Upper lobe of right lung (tissue), 1 donor: ENCODE measurements around the gene S100A14. TPM values are rescaled to one million over a fixed set of nuclear protein-coding genes. Genes with fewer than 3 reads are reported as not detected.

Source experiments
- ATAC-seq: fragments of 200-7000 bp; cut with Tn5 transposase; one replicate; pipeline ENCODE4 v1.9.1; 2020; ENCODE audit warnings: mild to moderate bottlenecking, moderate library complexity
- DNase-seq: peaks from one replicate; pipeline ENCODE4 v3.0.0-alpha.2; 2020
- H3K27ac ChIP-seq: fragments of 200-600 bp; one replicate; pipeline ENCODE4 v1.8.0; 2022
- H3K27me3 ChIP-seq: fragments of 200-600 bp; one replicate; pipeline ENCODE4 v1.8.0; 2022; ENCODE audit warnings: mild to moderate bottlenecking
- H3K36me3 ChIP-seq: fragments of 200-600 bp; one replicate; pipeline ENCODE4 v1.8.0; 2022
- H3K4me1 ChIP-seq: fragments of 200-600 bp; one replicate; pipeline ENCODE4 v1.8.0; 2022
- H3K4me3 ChIP-seq: fragments of 200-600 bp; one replicate; pipeline ENCODE4 v1.8.0; 2022; ENCODE audit warnings: mild to moderate bottlenecking
- H3K9me3 ChIP-seq: fragments of 200-600 bp; one replicate; pipeline ENCODE4 v1.8.0; 2022
- CTCF ChIP-seq: fragments of 200-600 bp; IDR thresholded peaks from one replicate; pipeline ENCODE4 v1.8.0; 2022; ENCODE audit warnings: antibody characterized with exemption
- intact Hi-C: fragments of 100-400 bp; cut with DNase I; formaldehyde crosslinking; loops from one replicate; pipeline ENCODE4 v1.11.0; 2022
- total RNA-seq: library from RNA; stranded (reverse); fragmentation: NEBNext Ultra II Directional; extraction: Animal tissue kit (Norgen Biotek cat#: 25700); gene quantifications from one replicate; pipeline ENCODE4 v1.2.1, GENCODE V29; 2021
- donor health status: DM: no; HTN: yes; CAD: no; lungs with severe emphysema.

S100A14 gene
- total RNA-seq, 1 donor from 2014 or later: 112 TPM

- peak within 1 kb of the TSS; percentile 93 for H3K27ac ChIP-seq
- DNase-seq (no peak), ATAC-seq (no peak)
- no peaks in the 10 kb centered on the region for H3K27me3 ChIP-seq
- H3K4me3 ChIP-seq: peak within 1 kb of the TSS; percentile 62
- no peaks in the 10 kb centered on the region for H3K9me3 ChIP-seq
- no peak for TF ChIP-seq CTCF
- no peaks in the 10 kb centered on the region for H3K36me3 ChIP-seq
- intact Hi-C loops: loop anchor here (10.0 kb wide), 1 partner anchor 53 kb away; no protein-coding TSS in a partner anchor
- peaks cover 36% of the 10 kb centered on the region for H3K4me1 ChIP-seq
Observed at GRCh38 chr1:153627715-153628626, 11.8 kb upstream of the S100A14 start, which contains the start of gene S100A1. Gene S100A1, plus strand, starts transcription at chr1:153628434. Its CDS starts 2,088 bp downstream, at chr1:153630522.

GRCh38 chr1:153626904-153627714 lies 11.0 kb upstream of the S100A14 start, which contains the start of gene S100A13:
Gene S100A13, minus strand, starts transcription at chr1:153627505. Its CDS starts 1,033 bp downstream, at chr1:153626472.
- peak within 1 kb of the TSS; percentile 93 for H3K27ac ChIP-seq
- H3K4me1 ChIP-seq: peaks cover 33% of the 10 kb centered on the region
- TF ChIP-seq CTCF: peak; percentile 66
- H3K27me3 ChIP-seq: no peaks in the 10 kb centered on the region
- ATAC-seq: peak; percentile 79
- H3K9me3 ChIP-seq: no peaks in the 10 kb centered on the region
- no peaks in the 10 kb centered on the region for H3K36me3 ChIP-seq
- DNase-seq: peak; percentile 89
- intact Hi-C loops: loop anchor here (10.0 kb wide), 1 partner anchor 52 kb away; no protein-coding TSS in a partner anchor
- H3K4me3 ChIP-seq: peak within 1 kb of the TSS; percentile 62

- DNase-seq: no peak
- H3K9me3 ChIP-seq: no peaks in the 10 kb centered on the region
- no peaks in the 10 kb centered on the region for H3K36me3 ChIP-seq
- intact Hi-C loops: loop anchor here (10.0 kb wide), 1 partner anchor 52 kb away; no protein-coding TSS in a partner anchor
- no peaks in the 10 kb centered on the region for H3K27me3 ChIP-seq
- TF ChIP-seq CTCF: no peak
- H3K4me3 ChIP-seq: peak overlapping the region; percentile 62
- H3K27ac ChIP-seq: peak overlapping the region; percentile 93
- no peak for ATAC-seq
- peaks cover 33% of the 10 kb centered on the region for H3K4me1 ChIP-seq
Observed at GRCh38 chr1:153626477-153626903, 10.4 kb upstream of the S100A14 start.

- Histone ChIP-seq H3K36me3 (no peaks in the 10 kb centered on the region), H3K4me3 (no peak overlapping the region), H3K27ac (no peak overlapping the region), H3K27me3 (no peaks in the 10 kb centered on the region), H3K4me1 (peaks cover 33% of the 10 kb centered on the region), H3K9me3 (no peaks in the 10 kb centered on the region)
- DNase-seq (no peak), ATAC-seq (no peak)
- TF ChIP-seq CTCF: no peak
- intact Hi-C loops: loop anchor here (10.0 kb wide), 1 partner anchor 50 kb away; no protein-coding TSS in a partner anchor
Observed at GRCh38 chr1:153624965-153625611, 9.0 kb upstream of the S100A14 start.

GRCh38 chr1:153623101-153623500 lies 7.0 kb upstream of the S100A14 start:
- Histone ChIP-seq H3K27ac (no peak overlapping the region), H3K4me3 (no peak overlapping the region), H3K4me1 (peaks cover 33% of the 10 kb centered on the region), H3K36me3 (no peaks in the 10 kb centered on the region), H3K27me3 (no peaks in the 10 kb centered on the region), H3K9me3 (no peaks in the 10 kb centered on the region)
- no peak for DNase-seq
- ATAC-seq: peak; percentile 76
- intact Hi-C loops: loop anchor here (10.0 kb wide), 1 partner anchor 48 kb away; no protein-coding TSS in a partner anchor
- no peak for TF ChIP-seq CTCF
